ENCODE results near the gene LRCH4.

The LRCH4 gene

DNA sequence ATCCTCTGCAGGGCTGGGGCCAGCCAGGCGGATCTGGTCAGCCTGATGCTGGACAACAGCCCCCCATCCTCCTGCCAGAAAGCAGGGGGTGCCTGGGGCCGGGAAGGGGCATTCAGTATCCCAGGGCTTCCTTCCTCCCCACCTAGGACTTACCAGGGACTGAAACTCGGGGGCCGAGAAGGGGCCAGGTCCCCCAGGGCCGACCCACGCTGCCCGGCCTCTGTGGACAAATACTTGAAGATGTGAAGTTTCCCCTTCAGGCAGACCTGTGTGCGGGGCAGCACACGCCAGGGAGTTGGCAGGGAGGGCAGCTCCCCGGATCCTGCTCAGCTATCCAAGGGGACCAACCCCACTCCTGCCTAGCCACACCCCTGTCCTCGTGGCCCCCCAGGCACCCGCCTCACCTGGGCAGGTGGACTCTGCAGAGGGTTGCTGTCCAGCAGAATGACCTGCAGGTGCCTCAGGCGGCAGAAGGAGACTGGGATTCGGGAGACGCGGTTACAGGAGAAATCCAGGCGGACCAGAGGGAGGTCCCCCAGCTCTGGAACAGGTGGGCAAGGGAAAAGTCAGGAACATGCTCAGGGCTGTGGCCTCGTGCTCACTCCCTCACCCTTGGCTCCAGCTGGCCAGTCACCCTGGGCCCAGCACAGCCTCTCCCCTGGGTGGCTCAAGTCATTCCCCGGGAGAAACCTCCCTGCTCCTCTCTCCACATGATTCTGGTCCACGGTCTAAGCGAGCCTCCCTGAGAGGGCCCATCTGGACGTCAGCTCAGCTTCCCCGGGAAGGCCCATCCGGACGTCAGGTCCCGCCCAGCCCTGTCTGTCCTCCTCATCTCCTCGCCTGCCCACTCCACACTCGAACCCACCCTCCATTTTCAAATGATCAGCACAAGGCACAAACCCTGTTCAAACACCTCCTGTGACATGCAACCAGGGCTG is 7.4 kb downstream of the LRCH4 start:
- DNase-seq, result no peak

DNA sequence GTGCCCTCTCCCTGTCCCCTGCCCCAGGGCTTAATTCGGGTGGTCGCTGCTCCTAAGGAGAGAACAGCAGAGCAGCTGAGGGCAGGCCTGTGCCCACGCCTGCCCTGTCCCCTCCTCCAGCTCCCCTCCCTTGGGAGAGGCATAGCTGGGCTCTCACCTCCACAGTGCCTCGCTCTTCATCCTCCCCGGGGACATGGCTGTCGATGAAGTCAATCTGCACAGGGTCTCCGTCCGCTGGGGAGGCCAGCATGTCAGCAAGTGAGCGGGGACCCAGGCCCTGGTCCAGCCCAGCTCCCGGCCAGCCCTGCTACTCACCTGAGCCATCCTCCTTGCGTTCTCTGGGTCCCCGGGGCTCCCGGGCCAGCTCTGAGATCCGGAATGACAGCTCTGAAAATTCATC is 8.4 kb downstream of the LRCH4 start:
- no peak for DNase-seq

DNA sequence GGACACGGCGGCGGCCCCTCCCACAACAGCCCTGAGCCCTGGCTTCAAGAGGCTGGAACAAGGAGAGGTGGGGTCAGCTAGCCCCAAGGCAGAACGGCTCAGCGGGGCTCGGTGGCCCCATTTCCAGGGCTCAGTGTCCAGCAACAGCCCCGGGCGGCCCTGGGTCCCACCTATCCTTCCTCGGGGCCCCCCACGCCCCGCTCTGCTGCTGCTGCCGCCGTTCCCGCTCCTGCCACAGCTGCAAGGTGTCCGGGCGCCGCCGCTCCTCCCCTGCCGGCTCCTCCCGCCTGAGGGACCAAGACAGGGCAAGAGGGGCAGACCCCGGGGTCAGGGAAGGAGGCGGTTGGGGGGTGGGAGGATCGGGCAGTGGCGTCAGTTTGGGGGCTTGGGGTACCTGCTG is 8.8 kb downstream of the LRCH4 start:
- no peak for DNase-seq

DNA sequence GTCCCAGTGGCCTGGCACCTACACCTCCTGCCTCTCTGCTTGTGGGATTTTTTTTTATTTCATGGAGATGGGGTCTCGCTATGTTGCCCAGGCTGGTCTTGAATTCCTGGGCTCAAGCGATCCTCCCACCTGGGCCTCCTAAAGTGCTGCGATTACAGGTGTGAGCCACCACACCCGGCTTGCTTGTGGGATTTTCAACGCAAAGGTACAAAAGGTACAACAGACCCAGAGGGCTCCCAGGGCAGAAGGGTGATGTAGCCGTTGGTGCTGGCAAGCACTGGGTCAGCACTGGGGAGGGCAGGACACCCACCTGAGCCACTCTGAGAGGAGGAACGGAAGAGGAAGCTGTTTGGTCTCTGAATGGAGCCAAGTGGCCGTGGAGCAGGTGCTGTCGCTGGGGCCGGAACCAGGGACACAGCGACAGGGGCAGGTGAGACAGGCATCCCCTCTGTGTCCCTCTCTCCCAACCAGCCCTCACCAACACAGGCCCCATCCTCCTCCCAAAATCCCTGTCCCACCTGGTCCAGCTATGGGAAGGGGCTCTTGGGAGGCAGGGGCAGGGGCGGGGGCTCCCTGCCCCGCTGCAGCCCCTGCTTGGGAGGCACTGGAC is 9.4 kb downstream of the LRCH4 start:
- DNase-seq, result no peak

DNA sequence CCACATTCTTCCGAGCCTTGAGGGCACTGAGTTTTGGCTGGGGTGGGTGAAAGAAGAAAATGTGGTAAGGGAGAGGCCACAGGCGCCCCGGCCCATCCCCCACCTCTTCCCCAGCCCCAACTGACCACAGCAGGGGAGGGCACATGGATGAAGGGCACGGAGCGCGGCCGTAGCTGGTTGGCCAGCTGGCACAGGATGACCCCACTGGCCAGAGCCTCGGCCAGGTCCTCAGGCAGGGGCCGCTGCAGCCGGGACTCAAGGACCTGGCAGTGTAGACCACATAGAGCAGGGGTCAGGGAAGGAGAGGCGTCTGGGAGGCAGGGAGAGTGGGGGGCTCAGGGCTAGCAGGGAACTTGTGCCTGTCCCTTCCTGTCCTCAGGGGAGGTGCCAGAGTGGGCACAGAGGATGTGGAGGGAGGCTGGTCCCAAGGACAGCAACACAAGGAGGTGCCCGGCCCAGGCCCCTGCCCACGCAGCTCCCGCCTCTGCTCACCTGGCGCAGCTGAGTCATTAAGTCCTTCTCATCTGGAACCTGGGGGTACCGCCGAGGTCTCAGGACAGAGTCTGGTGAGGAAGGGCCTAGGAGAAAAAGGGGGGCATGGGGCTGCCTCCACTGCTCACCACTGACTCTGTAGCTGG is 10.1 kb downstream of the LRCH4 start:
- DNase-seq, result no peak

DNA sequence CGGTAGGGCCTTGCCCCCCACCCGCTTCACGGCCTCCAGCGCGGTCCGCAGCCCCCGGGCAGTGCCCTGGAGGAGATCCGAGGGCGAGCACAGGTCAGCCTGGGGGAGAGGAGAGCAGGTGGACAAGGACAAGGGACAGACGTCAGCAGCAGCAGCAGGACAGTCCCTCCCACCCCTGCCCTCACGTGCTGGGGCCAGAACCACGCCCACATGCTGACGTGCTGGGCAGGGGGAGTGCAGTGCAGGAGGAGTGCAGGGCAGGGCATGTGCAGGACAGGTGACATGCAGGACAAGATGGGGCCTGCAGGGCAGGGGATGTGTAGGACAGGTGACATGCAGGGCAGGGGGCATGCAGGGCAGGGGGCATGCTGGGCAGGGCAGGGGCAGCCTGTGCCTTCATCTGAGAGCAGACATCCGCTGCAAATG is 10.7 kb downstream of the LRCH4 start:
- no peak for DNase-seq

DNA sequence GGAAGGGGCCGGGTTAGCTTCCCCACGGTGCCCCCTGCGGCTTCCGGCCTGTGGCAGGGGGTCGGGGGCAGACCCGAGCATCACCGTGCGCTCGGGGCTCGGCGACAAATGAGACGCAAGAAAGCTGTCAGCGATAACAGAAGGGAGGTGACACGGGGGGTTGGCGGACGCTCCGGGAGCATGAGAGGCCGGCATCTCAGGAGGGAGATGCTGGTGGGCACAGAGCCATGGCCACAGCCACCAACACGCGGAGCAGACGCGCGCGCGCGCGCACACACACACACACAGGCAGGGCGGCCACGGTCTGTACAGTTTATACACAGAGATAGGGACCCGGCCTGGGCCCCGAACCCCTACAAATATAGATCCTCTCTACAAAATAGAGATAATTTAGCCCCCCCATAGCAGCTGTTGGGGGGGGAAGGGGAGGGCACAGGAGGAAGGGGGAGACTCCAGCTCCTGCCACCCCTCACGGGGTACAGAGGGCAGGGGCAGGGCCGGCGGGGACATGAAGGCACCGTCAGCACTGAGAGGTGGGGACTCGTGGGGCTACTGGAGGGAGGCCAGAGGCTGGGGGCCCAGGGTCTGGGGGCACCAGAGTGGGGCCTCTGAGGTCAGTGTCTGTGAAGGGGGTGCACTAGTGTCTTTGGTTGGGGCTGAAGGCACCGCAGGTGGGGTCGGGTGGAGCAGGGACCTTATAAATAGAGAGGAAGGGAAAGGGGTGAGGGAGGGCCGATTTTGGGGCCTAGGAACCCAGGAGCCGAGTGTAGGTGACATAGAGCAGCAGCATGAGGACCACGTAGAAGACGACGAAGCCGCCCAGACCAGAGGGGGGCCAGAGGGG is 11.3 kb downstream of the LRCH4 start:
- no peak for DNase-seq

DNA sequence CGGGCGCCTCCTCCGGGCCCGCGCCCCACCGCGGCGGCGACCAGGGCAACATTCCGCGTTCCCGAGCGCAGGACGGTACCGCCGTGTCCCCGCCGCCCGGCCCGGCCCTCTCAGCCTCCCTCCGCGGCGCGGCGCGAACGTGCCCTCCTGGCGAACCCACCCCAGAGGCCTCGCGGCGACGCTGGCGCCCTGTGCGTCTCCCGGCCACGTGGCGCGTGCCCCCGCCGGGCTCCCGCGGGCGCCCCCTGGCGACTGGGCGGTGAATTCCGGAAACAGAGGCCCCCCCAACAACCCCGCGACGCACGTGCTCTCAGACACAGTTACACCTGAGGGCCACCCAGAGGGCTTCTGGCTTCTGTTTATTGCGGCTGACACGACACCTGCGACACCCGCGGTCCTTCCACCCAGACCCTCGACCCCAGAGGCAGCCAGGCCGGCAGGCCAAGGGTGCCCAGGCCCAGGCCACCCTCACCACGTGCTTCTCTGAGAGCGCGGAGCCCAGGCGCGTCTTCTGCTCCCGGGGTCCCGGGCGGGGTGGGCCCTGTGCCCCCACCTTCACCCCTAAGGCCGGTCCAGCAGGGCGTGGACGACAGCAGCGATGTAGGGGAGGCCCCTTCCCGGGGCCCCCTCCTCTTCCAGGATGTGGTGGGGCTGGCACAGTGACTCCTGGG is 12.1 kb downstream of the LRCH4 start, which contains the start of gene SAP25:
TSS of gene SAP25 (minus strand) at position 210 of the 671 bp plus-strand sequence. CDS start at position 52, 158 bp downstream.
- no peak for DNase-seq

DNA sequence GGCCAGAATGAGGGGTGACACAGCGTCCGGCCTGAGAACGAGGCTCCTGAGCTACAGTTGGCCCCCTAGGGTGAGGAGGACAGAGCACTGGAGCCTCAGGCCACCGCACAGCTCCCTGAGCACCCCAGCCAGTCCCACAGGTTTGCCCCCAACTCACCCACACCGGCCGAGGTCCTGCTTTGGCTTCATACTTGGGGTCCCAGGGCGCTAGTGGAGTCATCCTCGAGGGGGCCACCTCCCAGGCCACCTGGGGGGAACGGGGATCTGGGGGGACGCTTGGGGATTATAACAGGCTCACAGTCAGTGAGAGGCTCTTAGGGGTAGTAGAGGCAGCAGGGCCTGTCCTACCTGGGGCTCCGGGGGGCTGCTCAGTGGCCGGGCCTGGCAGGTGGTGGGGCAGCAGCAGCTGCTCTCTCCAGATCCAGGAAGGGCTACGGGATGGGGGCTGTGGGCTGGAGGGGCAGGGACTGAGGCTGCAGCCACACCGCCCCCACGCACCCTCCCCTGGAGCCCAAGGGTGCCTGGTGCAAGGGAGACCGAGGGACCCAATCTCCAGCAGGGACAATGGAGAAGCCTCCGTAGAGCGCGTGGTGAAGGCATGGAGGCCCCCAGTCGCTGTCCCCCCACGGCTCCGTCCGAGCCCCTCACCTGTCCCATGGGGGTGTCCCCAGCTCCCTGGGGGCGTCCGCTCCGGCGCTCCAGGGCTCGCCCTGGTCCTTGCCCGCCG is 12.8 kb downstream of the LRCH4 start:
- DNase-seq, result no peak

DNA sequence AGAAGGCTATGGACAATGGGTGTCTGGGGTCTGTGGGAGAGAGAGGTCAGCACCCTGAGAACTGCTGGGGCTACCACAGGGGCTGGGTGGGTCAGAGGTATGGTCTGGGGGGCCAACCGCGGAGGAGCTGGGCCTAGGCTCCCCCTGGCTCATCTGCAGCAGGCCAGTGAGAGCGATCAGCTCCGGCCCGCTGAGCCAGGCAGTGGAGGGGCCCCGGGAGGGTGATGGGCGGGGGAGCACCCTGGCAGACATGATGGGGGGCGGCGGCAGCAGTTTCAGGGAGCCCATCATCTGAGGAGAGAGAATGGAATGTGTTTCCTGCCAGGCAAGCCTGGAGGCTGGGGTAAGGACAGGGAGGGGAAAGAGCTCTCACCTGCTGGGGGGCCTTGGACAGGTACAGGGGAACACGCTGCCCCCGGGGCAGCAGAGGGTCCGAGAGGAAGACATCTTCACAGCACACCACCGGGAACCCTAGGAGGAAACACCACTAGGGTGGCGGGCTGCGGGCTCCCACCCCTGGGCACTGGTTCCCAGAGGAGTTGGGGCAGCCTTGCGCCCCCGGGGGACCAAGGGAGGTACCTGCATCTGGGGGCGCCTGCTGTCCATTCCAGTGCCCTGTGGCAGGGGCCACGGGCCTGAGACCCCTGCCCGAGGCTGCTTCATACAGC is 13.5 kb downstream of the LRCH4 start:
- DNase-seq, result no peak

DNA sequence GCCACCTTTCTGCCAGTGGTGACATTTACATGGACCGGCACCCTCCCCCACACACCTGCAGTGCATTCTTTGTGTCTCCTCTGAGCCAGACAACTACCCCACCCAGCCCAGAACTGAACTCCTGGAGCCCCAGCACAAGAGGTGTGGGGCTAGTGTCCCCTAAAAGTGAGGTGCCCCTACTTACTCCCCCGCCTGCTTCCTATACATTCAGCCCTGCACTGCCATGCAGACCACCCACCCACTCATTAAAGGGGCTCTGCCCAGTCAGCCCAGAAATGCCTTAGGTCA is 14.2 kb downstream of the LRCH4 start:
- DNase-seq, result no peak

DNA sequence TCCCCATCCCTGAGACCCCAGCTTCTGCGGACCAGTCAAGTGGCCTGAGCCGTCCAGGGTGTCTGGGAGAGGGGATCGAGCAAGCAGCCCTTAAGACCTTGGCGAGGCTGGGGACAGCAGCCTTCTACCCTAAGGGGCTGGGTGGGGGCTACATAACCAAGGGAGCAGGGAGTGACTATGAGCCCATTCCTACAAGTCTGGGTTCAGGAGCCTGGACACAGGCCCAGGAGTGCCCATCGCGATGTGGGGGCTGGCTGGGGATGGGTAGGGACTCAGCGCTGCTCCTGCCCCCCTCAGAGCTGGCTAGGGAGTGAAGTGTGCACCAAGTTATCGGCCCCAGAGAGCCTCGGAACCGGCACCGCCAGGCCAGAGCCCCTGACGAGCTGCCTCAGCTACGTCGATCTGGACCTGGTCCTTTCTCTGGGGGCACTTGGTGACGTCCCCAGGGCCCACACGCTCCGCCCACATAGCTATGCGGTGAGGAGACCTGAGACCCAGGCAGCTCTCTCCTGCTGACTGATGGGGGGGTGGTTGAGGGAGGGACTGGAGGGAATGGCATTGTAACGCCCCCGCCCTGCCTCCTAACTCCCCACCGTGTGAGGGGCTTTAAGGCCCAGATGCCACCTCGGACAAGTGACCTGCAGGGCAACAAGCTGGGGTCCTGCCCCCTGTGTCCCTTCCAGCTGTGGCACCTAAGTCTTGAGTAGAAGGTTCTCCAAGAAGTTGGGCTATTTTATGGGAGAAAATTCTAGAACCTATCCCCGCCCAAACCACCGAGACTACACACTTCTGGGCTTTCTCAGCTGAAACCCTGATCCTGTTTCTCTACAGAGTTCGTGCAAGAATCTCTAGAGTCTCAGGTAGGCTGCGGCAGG is 14.7 kb downstream of the LRCH4 start:
- peak in 1 of 2 experiments; percentile 39 for DNase-seq

DNA sequence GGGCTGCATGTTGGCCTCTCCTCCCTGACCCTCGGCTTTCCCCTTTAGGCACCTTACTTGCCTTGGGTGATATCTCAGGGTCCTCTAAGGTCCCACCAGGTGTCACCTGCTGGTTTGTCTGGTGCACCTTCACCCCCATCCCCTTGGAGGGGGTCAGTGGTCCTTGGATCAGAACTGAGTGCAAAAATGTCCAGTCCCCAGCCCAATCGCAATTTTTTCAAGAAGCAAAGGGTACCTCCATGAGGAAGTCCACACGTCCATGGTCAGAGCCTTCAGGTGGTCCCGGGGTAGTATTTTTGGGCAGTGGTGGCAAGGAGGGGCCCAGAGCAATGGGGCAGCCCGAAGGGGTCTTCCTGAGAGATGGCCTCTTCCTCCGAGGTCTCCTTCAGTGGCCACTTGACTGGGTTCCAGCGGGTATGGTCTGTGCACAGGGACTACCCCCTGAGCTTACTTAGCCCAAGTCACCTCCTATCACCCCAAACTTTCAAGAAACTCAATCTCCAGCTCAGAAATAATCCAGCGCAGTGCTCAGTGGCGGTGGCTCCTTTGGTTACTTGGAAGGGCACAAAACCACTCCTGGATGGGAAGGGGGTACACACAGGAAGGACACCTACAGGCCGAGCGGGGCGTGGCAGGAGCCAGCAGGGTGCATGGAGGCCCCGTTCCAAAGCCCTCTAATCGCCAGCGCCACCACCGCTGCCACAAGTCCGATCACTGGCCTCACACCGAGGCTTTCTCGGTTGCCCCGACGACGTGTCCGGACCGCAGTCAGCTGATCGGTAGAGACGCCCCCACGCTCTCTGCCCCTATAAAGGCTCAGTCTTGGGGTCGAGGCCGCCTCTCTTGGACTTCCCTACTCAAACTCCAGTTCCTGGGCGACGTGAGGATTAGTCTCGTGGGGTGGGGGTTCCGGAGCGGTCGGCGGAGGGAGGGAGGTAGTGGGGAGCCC is 16.8 kb downstream of the LRCH4 start:
- DNase-seq, result peak; percentile 70 to 72

DNA sequence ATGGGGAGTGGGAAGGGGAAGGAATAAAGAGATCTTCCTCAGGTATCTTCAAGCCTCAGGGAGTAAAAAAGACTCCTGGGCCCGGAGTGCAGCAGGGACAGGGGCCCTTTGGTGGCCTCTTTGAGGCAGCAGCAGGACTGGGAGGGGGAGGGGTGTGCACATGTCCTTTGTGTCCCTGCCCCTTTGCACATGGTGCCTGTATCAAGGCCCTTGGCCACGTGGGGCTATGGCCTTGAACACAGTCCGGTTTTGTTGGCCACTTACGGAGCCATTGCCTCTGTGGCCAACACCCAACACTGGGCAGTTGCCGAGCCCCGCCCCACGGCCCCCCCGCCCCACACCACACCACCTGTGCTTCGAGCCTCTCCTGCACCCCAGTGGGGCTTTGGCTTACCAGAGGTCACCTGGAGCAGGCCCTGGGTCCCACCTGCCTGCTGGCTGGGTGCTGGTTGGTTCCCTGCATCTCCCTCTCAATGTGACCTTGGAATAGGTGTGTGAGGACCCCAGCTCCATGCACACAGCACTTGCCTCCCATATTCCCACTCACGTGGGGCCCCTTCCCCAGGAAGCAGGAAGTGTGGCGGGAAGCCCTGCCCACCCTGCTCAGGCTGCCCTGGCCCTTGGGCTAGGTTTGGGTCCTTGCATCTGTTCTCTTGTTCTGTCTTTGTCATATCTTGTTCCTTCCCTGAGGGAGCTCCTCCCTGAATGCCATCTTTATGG is 17.6 kb downstream of the LRCH4 start:
- no peak for DNase-seq

DNA sequence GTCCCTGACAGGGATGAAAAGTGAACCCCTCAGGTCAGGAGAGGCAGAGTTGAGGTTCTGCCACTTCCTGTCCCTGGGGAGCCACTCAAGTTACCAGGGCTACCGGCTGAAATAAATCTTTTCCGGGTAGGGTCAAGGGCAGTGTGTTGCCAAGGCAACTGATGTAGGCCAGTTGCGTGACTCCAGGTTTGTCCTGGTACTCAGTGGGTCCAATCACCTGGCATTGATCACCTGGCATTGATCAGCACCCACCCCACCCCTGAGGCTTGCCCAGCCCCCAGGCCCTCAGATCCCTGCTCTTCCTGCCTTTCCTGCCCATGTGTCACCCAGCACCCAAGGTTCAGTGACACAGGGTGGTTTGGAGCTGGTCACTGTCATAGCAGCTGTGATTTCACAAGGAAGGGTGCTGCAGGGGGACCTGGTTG is 18.2 kb downstream of the LRCH4 start:
- DNase-seq, result no peak

DNA sequence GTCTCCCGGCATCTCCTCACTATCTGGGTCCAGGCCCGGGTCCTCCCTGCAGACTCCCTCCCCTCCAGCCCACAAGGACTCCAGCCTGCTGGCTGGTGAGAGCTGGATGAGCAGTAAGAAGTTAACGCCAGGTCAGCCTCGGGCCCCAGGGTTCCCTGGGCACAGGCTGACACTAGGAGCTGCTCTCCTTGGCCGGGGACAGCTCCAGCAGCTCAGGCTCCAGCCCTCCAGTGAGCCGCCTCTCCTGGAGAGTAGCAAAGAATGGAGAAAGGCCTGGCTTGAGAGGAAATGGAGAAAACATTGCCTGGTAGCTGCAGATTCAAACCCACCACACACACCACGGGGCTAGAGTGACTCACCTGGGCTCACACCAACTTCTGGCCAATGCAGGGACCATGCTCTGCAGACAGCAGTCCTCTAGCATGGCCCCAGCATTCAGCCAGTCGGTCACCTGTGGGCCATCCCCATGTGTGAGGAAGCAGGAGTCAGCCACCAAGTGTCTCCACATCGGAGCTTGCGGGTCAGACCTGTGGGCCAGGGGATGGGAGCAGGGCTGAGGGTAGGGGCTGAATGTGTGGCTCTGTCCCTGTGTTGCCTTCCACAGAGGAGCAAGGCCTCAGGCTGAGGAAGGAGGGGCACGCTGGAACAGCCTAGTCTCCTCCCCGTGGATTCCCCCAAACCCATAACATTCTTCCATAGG is 18.7 kb downstream of the LRCH4 start:
- no peak for DNase-seq

DNA sequence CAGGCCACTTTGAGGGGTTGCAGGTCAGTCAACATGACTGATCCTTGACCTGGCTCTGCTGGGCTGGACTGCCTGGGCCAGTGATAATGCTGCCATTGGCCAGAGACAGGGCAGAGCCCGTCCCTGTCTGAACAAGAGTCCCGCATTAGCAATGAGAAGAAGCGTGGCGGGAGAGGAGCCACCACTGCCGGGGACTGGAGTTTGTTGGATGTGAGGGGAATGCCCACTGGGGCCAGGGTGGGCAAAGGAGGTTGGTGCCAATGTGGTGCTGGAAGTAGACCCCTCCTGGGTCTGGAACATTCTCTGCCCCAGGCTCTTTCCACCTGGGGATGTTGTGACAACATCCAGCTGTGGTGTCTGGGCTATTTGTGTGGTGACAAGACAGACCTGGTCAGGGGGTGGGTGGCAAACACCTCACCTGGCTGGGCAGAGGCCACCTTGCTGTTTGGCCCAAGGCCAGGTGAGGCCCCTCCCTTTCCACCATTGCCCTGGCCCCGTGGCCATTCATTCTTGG is 19.9 kb downstream of the LRCH4 start:
- DNase-seq, result no peak
